Choroid plexus epithelial cell (primary cell): ENCODE data around the gene STEAP4.
A peak's percentile ranks its signal among the peaks of the same experiment; 100 is the strongest.

Experiments used
- DNase-seq: peaks from one replicate; pipeline ENCODE4 v3.0.0-alpha.2; 2010; ENCODE audit warnings: low read depth
- H3K4me3 ChIP-seq: 2 replicates; pipeline ENCODE4 v1.5.1; 2011; ENCODE audit warnings: low read depth, mild to moderate bottlenecking, control low read depth, low read length, moderate library complexity
- TF ChIP-seq, protein P1 (sequence below): conservative IDR thresholded peaks from 2 replicates; pipeline ENCODE4 v1.5.1; 2011; ENCODE audit warnings: low read depth, mild to moderate bottlenecking, control low read depth, inconsistent platforms, low read length, moderate library complexity

Gene STEAP4

DNA sequence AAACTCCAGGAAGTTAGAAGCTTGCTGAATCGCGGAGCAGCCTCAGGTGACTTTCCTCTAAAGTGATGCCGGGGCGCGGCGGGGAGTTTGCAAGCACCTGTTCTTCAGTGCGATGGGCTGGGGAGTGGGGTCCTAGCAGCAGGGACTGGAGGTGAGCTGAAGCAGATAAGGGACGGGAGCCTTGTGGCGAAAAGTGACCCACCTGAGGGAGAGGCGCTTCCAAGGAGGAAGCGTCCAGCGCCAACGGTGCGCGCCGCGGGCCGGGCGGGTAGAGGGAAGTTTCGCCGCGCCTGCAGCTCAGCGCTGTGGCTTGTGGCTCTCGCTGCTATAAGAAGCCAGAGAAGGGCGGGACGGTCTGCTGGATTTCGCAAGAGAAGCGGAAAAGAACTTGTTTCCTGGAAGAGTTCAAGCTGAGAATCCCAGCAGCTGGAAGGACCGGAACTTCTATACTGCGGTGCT lies at the start of gene STEAP4:
Gene STEAP4, minus strand, starts transcription at position 305 of the 459 bp plus-strand sequence. CDS start 22,625 bp downstream, outside the sequence.
- TF ChIP-seq, protein P1, sequence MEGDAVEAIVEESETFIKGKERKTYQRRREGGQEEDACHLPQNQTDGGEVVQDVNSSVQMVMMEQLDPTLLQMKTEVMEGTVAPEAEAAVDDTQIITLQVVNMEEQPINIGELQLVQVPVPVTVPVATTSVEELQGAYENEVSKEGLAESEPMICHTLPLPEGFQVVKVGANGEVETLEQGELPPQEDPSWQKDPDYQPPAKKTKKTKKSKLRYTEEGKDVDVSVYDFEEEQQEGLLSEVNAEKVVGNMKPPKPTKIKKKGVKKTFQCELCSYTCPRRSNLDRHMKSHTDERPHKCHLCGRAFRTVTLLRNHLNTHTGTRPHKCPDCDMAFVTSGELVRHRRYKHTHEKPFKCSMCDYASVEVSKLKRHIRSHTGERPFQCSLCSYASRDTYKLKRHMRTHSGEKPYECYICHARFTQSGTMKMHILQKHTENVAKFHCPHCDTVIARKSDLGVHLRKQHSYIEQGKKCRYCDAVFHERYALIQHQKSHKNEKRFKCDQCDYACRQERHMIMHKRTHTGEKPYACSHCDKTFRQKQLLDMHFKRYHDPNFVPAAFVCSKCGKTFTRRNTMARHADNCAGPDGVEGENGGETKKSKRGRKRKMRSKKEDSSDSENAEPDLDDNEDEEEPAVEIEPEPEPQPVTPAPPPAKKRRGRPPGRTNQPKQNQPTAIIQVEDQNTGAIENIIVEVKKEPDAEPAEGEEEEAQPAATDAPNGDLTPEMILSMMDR: no peak
- DNase-seq: peak; percentile 70
- H3K4me3 ChIP-seq: peak within 1 kb of the TSS; percentile 20

GRCh38 chr7:88355011-88355410 lies 48.3 kb upstream of the STEAP4 start:
- TF ChIP-seq, protein P1: no peak
- no peak for DNase-seq
- no peak overlapping the region for H3K4me3 ChIP-seq

DNA sequence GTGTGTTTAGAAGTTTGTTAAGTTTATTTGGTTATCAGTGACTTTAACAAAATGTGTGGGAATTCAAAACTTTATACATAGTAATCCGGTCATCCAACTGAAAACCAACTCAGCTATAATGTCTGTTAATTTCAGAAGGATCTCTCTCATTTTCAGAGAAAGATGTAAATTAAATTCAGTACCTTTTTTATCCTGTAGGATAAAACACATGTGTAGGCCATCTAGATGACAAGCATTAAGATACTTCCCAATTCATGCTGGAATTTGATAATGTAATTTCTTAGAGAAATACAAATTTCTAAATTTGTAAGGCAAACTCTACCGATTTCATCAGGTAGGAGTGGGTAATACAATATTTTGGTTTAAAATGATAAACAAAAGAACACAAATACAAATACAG lies 43.4 kb upstream of the STEAP4 start:
- TF ChIP-seq, protein P1: no peak
- DNase-seq: no peak
- H3K4me3 ChIP-seq: no peak overlapping the region

GRCh38 chr7:88347517-88347916 lies 40.8 kb upstream of the STEAP4 start:
- no peak overlapping the region for H3K4me3 ChIP-seq
- no peak for DNase-seq
- TF ChIP-seq, protein P1: no peak

DNA sequence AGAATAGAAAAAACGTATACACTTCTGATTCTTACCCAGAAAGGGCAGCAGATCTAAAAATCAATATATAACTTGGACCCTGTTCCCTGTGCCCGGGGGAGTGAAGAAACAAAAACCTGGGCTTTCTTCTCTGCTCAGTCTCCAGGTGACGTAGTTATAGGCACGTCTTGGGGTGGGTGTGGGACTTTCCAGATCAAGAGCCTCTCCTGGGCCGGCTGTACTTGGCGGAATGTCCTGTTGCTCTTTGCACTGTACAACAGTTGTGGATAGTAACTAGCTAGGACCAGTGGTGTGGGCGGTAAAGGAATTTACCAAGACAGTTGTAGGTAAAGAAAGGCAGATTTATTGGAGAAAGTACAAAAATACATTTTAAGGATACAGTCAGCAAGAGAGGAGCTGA lies 40.4 kb upstream of the STEAP4 start:
- H3K4me3 ChIP-seq: no peak overlapping the region
- TF ChIP-seq, protein P1: no peak
- no peak for DNase-seq

GRCh38 chr7:88346357-88346756 lies 39.7 kb upstream of the STEAP4 start:
- no peak for DNase-seq
- TF ChIP-seq, protein P1: no peak
- H3K4me3 ChIP-seq: no peak overlapping the region
